Smooth muscle cell (in vitro differentiated cells): Measurements from ENCODE around the gene TBRG4. TPM values are rescaled to one million over a fixed set of nuclear protein-coding genes. Genes with fewer than 3 reads are reported as not detected.

Source experiments
- DNase-seq: peaks from one replicate; lab custom pipeline; 2025; ENCODE audit not compliant: unreplicated experiment; lab: John Stamatoyannopoulos, UW
- H2AFZ ChIP-seq: fragments of 200-600 bp; sonication (generic); 2 replicates; pipeline ENCODE4 v1.6.0; 2016; ENCODE audit warnings: antibody characterized with exemption, low read depth, mild to moderate bottlenecking
- H3F3A ChIP-seq: fragments of 200-600 bp; sonication (generic); 2 replicates; pipeline ENCODE4 v1.6.0; 2017; ENCODE audit warnings: antibody characterized with exemption, low read depth
- H3K27ac ChIP-seq: fragments of 200-600 bp; sonication (generic); 2 replicates; pipeline ENCODE4 v1.5.1; 2016; ENCODE audit warnings: low read depth, mild to moderate bottlenecking
- H3K27me3 ChIP-seq: fragments of 200-600 bp; sonication (generic); 2 replicates; pipeline ENCODE4 v1.6.1; 2016; ENCODE audit warnings: low read depth, mild to moderate bottlenecking
- H3K36me3 ChIP-seq: fragments of 200-600 bp; sonication (generic); 2 replicates; pipeline ENCODE4 v1.5.1; 2016; ENCODE audit warnings: low read depth
- H3K4me1 ChIP-seq: fragments of 200-600 bp; sonication (generic); 2 replicates; pipeline ENCODE4 v1.5.1; 2016; ENCODE audit warnings: low read depth
- H3K4me2 ChIP-seq: fragments of 200-600 bp; sonication (generic); 2 replicates; pipeline ENCODE4 v1.6.0; 2016; ENCODE audit warnings: mild to moderate bottlenecking
- H3K4me3 ChIP-seq: fragments of 200-600 bp; sonication (generic); 2 replicates; pipeline ENCODE4 v1.5.1; 2016; ENCODE audit warnings: mild to moderate bottlenecking
- H3K79me2 ChIP-seq: fragments of 200-600 bp; sonication (generic); 2 replicates; pipeline ENCODE4 v1.6.0; 2016; ENCODE audit warnings: low read depth, mild to moderate bottlenecking
- H3K9ac ChIP-seq: fragments of 200-600 bp; sonication (generic); 2 replicates; pipeline ENCODE4 v1.6.0; 2016; ENCODE audit warnings: low read depth
- H3K9me3 ChIP-seq: fragments of 200-600 bp; sonication (generic); replicated peaks from 2 replicates; pipeline ENCODE4 v1.5.1; 2016; ENCODE audit warnings: low read depth
- H4K20me1 ChIP-seq: fragments of 200-600 bp; sonication (generic); 2 replicates; pipeline ENCODE4 v1.6.0; 2016; ENCODE audit warnings: low read depth
- WGBS: methylation state at CpG from one replicate; pipeline ENCODE4 v1.1.7; 2016; ENCODE audit warnings: low lambda C conversion rate; 5-methylcytosine and 5-hydroxymethylcytosine counted together
- polyA plus RNA-seq: library from polyadenylated mRNA; unstranded; fragments of >200 nt; fragmentation: Nextera tagmentation; extraction: Ambion mirVana; gene quantifications from 2 replicates; pipeline ENCODE4 v1.2.1, GENCODE V29; 2016
- total RNA-seq: library from RNA; depleted of rRNA; stranded (reverse); fragments of >200 nt; gene quantifications from 2 replicates; pipeline ENCODE4 v1.2.3, GENCODE V29; 2014
- TF ChIP-seq, protein P1 (sequence below): fragments of 200-600 bp; sonication (generic); IDR thresholded peaks from 2 replicates; pipeline ENCODE4 v1.5.1; 2017; ENCODE audit warnings: borderline replicate concordance, mild to moderate bottlenecking, antibody characterized with exemption; ENCODE audit not compliant: insufficient read depth, poor library complexity, severe bottlenecking

TBRG4 gene
- total and polyA plus RNA-seq, 2 experiments from 2014 or later, result 30.2 to 52.5 TPM

GRCh38 chr7:45146531-45147379 is 35.3 kb upstream of the TBRG4 start:
- DNase-seq, result no peak
- Histone ChIP-seq H3K4me3 (no peak overlapping the region), H3K27ac (no peak overlapping the region), H2AFZ (no peak overlapping the region), H3K9me3 (no peaks in the 10 kb centered on the region), H3K27me3 (no peaks in the 10 kb centered on the region), H3K4me2 (no peak overlapping the region), H3K9ac (no peak overlapping the region), H4K20me1 (no peaks in the 10 kb centered on the region), H3K36me3 (no peaks in the 10 kb centered on the region), H3K79me2 (no peaks in the 10 kb centered on the region), H3F3A (no peaks in the 10 kb centered on the region), H3K4me1 (no peaks in the 10 kb centered on the region)
- TF ChIP-seq, protein P1, sequence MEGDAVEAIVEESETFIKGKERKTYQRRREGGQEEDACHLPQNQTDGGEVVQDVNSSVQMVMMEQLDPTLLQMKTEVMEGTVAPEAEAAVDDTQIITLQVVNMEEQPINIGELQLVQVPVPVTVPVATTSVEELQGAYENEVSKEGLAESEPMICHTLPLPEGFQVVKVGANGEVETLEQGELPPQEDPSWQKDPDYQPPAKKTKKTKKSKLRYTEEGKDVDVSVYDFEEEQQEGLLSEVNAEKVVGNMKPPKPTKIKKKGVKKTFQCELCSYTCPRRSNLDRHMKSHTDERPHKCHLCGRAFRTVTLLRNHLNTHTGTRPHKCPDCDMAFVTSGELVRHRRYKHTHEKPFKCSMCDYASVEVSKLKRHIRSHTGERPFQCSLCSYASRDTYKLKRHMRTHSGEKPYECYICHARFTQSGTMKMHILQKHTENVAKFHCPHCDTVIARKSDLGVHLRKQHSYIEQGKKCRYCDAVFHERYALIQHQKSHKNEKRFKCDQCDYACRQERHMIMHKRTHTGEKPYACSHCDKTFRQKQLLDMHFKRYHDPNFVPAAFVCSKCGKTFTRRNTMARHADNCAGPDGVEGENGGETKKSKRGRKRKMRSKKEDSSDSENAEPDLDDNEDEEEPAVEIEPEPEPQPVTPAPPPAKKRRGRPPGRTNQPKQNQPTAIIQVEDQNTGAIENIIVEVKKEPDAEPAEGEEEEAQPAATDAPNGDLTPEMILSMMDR, result no peak
- 87% methylated on average over 19 of the region's 19 CpGs for WGBS

- H3K9me3 ChIP-seq, result no peaks in the 10 kb centered on the region
- H3K9ac ChIP-seq, result no peak overlapping the region
- no peaks in the 10 kb centered on the region for H4K20me1 ChIP-seq
- TF ChIP-seq, protein P1, result no peak
- no peak overlapping the region for H3K4me3 ChIP-seq
- no peaks in the 10 kb centered on the region for H3K27me3 ChIP-seq
- no peak overlapping the region for H3K4me2 ChIP-seq
- H3K36me3 ChIP-seq, result no peaks in the 10 kb centered on the region
- no peak for DNase-seq
- 97% methylated on average over 7 of the region's 7 CpGs for WGBS
- no peaks in the 10 kb centered on the region for H3K79me2 ChIP-seq
- no peak overlapping the region for H3K27ac ChIP-seq
- no peak overlapping the region for H2AFZ ChIP-seq
- no peaks in the 10 kb centered on the region for H3K4me1 ChIP-seq
- no peaks in the 10 kb centered on the region for H3F3A ChIP-seq
These were observed 34.4 kb upstream of the TBRG4 start for GRCh38 chr7:45145881-45146280.

GRCh38 chr7:45143616-45144015 is 32.1 kb upstream of the TBRG4 start:
- H3K36me3 ChIP-seq, result no peaks in the 10 kb centered on the region
- no peaks in the 10 kb centered on the region for H3K27me3 ChIP-seq
- no peak overlapping the region for H3K4me2 ChIP-seq
- H3K27ac ChIP-seq, result no peak overlapping the region
- DNase-seq, result no peak
- H3K79me2 ChIP-seq, result no peaks in the 10 kb centered on the region
- no peak overlapping the region for H3K4me3 ChIP-seq
- H3F3A ChIP-seq, result no peaks in the 10 kb centered on the region
- no peaks in the 10 kb centered on the region for H3K9me3 ChIP-seq
- TF ChIP-seq, protein P1, result no peak
- 73% methylated on average over 4 of the region's 4 CpGs for WGBS
- H2AFZ ChIP-seq, result no peak overlapping the region
- no peaks in the 10 kb centered on the region for H3K4me1 ChIP-seq
- no peaks in the 10 kb centered on the region for H4K20me1 ChIP-seq
- H3K9ac ChIP-seq, result no peak overlapping the region

GRCh38 chr7:45140827-45141226 is 29.3 kb upstream of the TBRG4 start:
- H3K79me2 ChIP-seq, result no peaks in the 10 kb centered on the region
- TF ChIP-seq, protein P1, result no peak
- no peak for DNase-seq
- H3K27me3 ChIP-seq, result no peaks in the 10 kb centered on the region
- H2AFZ ChIP-seq, result no peak overlapping the region
- no peaks in the 10 kb centered on the region for H3K4me1 ChIP-seq
- no peak overlapping the region for H3K4me2 ChIP-seq
- H3K9me3 ChIP-seq, result no peaks in the 10 kb centered on the region
- no peaks in the 10 kb centered on the region for H3K36me3 ChIP-seq
- no peak overlapping the region for H3K27ac ChIP-seq
- no peaks in the 10 kb centered on the region for H3F3A ChIP-seq
- no peaks in the 10 kb centered on the region for H4K20me1 ChIP-seq
- no peak overlapping the region for H3K4me3 ChIP-seq
- no peak overlapping the region for H3K9ac ChIP-seq
- WGBS, result 89% methylated on average over 4 of the region's 4 CpGs
